Stimulated activated CD4-positive, alpha-beta T cell treated with anti-CD3 and anti-CD28 coated beads, Interleukin-2, amount 100 ng/mL, for 4 hours (primary cell): ENCODE measurements around the gene RPL15.
"Not testable (repeated sequence)": the region's sequence is repeated elsewhere in the genome, so short reads cannot be mapped to it uniquely, and the experiment has no call there.

Experiments
- DNase-seq: peaks from one replicate; pipeline ENCODE4 v3.0.0-alpha.2; 2020; ENCODE audit warnings: low read depth

RPL15 gene

GRCh38 chr3:23889950-23890349, 27.0 kb upstream of the RPL15 start:
- no peak for DNase-seq

GRCh38 chr3:23894254-23895061, 22.5 kb upstream of the RPL15 start:
- no peak for DNase-seq

- DNase-seq = no peak
Measured at GRCh38 chr3:23895181-23895580, 21.8 kb upstream of the RPL15 start.

GRCh38 chr3:23900744-23901143, 16.2 kb upstream of the RPL15 start:
- DNase-seq = no peak

GRCh38 chr3:23904545-23904944, 12.4 kb upstream of the RPL15 start:
- no peak for DNase-seq

- no peak for DNase-seq
Measured at GRCh38 chr3:23909341-23909740, 7.6 kb upstream of the RPL15 start.

- DNase-seq = no peak
Measured at GRCh38 chr3:23911397-23911796, 5.5 kb upstream of the RPL15 start.

- DNase-seq = not testable (repeated sequence)
Measured at GRCh38 chr3:23912335-23912734, 4.6 kb upstream of the RPL15 start.

GRCh38 chr3:23913182-23913581, 3.8 kb upstream of the RPL15 start:
- DNase-seq = no peak

GRCh38 chr3:23913873-23914743, 2.8 kb upstream of the RPL15 start:
- no peak for DNase-seq

GRCh38 chr3:23915537-23916108, 1.3 kb upstream of the RPL15 start:
- no peak for DNase-seq

- DNase-seq = no peak
Measured at GRCh38 chr3:23916152-23916885, 613 bp upstream of the RPL15 start.

GRCh38 chr3:23917679-23918303, 859 bp downstream of the RPL15 start:
- DNase-seq = not testable (repeated sequence)

GRCh38 chr3:23918331-23918730, 1.4 kb downstream of the RPL15 start:
- not testable (repeated sequence) for DNase-seq

- no peak for DNase-seq
Measured at GRCh38 chr3:23919628-23920027, 2.7 kb downstream of the RPL15 start.

- DNase-seq = no peak
Measured at GRCh38 chr3:23920151-23920655, 3.3 kb downstream of the RPL15 start.

GRCh38 chr3:23921052-23921511, 4.2 kb downstream of the RPL15 start:
- DNase-seq = no peak

- DNase-seq = no peak
Measured at GRCh38 chr3:23923786-23924185, 6.9 kb downstream of the RPL15 start.

- no peak for DNase-seq
Measured at GRCh38 chr3:23926246-23926645, 9.3 kb downstream of the RPL15 start.

GRCh38 chr3:23926736-23927135, 9.8 kb downstream of the RPL15 start:
- no peak for DNase-seq

GRCh38 chr3:23928524-23928923, 11.6 kb downstream of the RPL15 start:
- DNase-seq = no peak
